Adrenal gland (tissue), 5 donors: Measurements from ENCODE around the gene CIPC.

Experiments
- POLR2A ChIP-seq, 2 donors: fragments of 450-650 bp; IDR thresholded peaks; one replicate each; pipeline ENCODE4 v1.6.1; 2017; ENCODE audit warnings: antibody characterized with exemption in 2 of 2, mild to moderate bottlenecking in 2 of 2, moderate library complexity in 1 of 2
- TF ChIP-seq, protein P1 (sequence below), 6 experiments: fragments of 450-650 bp in 4 of 6; fragments of 200-600 bp in 2 of 6; sonication (generic) in 1 of 6; IDR thresholded peaks; 1 replicate in 5 of 6; 2 replicates in 1 of 6; pipeline versions ENCODE4 v1.5.1 to v1.8.0; 2016 to 2021; ENCODE audit warnings: antibody characterized with exemption in 6 of 6, mild to moderate bottlenecking in 2 of 6, moderate library complexity in 1 of 6
- donor health status: DM: no; HTN: no; CAD: no.

GRCh38 chr14:77053046-77053841 lies 44.8 kb upstream of the CIPC start:
- TF ChIP-seq, protein P1, sequence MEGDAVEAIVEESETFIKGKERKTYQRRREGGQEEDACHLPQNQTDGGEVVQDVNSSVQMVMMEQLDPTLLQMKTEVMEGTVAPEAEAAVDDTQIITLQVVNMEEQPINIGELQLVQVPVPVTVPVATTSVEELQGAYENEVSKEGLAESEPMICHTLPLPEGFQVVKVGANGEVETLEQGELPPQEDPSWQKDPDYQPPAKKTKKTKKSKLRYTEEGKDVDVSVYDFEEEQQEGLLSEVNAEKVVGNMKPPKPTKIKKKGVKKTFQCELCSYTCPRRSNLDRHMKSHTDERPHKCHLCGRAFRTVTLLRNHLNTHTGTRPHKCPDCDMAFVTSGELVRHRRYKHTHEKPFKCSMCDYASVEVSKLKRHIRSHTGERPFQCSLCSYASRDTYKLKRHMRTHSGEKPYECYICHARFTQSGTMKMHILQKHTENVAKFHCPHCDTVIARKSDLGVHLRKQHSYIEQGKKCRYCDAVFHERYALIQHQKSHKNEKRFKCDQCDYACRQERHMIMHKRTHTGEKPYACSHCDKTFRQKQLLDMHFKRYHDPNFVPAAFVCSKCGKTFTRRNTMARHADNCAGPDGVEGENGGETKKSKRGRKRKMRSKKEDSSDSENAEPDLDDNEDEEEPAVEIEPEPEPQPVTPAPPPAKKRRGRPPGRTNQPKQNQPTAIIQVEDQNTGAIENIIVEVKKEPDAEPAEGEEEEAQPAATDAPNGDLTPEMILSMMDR (IDR thresholded peaks at IDR 0.05) = peak; percentile 87 to 98 (median 92)
- TF ChIP-seq POLR2A (IDR thresholded peaks at IDR 0.05) = peak in 1 of 2 donors; percentile 9
